GM12875 (cell line): ENCODE data around the gene MIER2.

Source experiments
- H3K4me3 ChIP-seq: one replicate; pipeline ENCODE4 v1.5.1; 2011; ENCODE audit warnings: low read depth, low read length, control low read depth
- CTCF ChIP-seq: IDR thresholded peaks from 2 replicates; pipeline ENCODE4 v1.5.1; 2011; ENCODE audit warnings: low read depth, mild to moderate bottlenecking, control low read depth, inconsistent platforms, low read length, moderate library complexity, borderline replicate concordance; ENCODE audit not compliant: insufficient read depth

MIER2 gene

GRCh38 chr19:345320-345879 is 804 bp upstream of the MIER2 start:
- H3K4me3 ChIP-seq, result no peak overlapping the region
- no peak for TF ChIP-seq CTCF

GRCh38 chr19:343941-344624 is 513 bp downstream of the MIER2 start:
- TF ChIP-seq CTCF, result no peak
- H3K4me3 ChIP-seq, result peak overlapping the region; percentile 52

GRCh38 chr19:343451-343931 is 1.1 kb downstream of the MIER2 start:
- H3K4me3 ChIP-seq, result peak overlapping the region; percentile 52
- no peak for TF ChIP-seq CTCF

- no peak for TF ChIP-seq CTCF
- H3K4me3 ChIP-seq, result no peak overlapping the region
Observed at GRCh38 chr19:342801-343421, 1.7 kb downstream of the MIER2 start.

- H3K4me3 ChIP-seq, result no peak overlapping the region
- TF ChIP-seq CTCF, result no peak
Observed at GRCh38 chr19:342128-342455, 2.5 kb downstream of the MIER2 start.

GRCh38 chr19:341386-342127 is 3.0 kb downstream of the MIER2 start:
- no peak overlapping the region for H3K4me3 ChIP-seq
- TF ChIP-seq CTCF, result no peak
